CD4-positive, alpha-beta T cell treated with Interleukin-21 for 1 hour (primary cell): Measurements from ENCODE around the gene IFIT1B.
A peak's percentile ranks its signal among the peaks of the same experiment; 100 is the strongest.

Experiments used
- DNase-seq: peaks from one replicate; pipeline ENCODE4 v3.0.0-alpha.2; 2020

The IFIT1B gene

DNA sequence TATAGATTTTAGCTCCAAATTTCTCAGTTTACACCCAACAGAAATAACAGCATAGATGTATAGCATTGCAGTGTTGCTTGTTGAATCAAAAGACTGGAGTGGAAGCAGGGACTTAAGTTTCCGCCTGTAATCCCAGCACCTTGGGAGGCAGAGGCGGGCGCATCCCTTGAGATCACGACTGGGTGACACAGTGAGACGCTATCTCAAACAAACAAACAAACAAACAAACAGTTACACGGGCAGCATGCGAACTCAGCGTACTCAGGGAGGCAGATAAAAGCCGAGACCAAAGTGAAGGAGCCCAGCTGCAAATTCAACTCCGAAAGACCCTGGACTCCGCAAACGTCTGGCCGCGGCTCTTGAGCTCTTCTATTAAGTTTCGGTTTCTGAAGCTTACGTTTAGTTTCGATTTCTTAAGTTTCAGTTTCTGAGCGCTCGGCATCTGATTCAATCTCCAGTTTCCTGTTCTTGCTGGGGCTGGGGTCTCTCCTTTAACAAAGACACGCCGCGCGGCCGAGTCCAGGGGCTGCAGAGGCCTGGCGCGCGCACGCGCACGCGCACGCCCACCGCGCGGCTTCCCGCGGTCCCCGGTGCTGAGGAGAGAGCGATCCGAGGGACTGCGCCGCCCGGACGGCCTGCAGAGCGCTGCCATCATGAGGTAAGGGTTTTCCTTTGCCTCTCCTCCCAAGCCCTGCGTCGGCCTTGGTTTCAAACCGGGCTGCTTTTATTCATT, 36.5 kb downstream of the IFIT1B start, which contains the start of gene IFIT5:
IFIT5 (plus strand) TSS at position 423 of the 733 bp plus-strand sequence; CDS start at position 654, 231 bp downstream.
- DNase-seq: peak; percentile 78

DNA sequence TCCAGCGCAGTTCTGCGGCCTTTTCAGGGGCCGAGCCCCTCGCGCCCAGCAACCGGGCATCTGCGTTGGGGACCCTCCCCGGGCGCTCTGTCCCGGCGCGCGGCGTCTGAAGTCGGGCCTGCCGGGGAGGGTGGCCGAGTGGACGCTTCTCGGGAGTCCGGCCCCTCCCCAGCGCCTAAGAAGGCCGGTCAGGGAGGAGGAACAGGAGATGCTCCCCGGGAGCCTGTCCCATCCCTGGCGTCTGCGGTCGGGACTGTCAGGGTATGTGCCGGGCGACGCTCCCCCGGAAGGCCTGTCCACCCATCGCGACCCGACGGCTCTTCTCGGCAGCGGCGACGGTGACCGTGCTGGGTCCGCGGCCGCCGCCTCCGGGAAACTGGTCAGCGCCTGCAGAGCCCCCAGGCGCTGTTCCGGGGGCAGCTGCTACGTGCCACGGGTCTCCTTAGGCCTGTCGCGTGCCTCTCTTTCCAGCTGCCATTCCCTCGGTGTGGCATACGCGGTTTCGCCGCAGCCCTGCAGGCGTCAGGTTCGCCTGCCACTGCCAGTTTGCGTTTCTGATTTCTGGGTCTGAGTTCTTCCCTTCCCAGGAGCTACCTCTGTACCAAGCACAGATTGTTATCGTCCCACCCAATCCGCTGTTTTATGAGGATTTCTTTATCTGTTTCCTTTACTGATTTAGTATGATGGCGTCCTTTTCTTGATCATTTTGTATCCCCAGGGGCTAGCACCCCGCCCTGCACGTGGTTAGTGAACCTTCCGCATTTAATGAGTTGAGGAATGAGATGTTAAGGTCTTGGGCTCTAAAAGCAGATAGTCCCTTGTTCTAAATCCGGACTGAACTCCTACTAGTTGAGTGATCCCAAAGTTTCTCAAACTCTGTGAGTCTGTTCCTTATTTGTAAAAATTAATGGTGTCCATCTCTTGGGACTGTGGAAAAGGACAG, 37.3 kb downstream of the IFIT1B start:
- peak; percentile 53 for DNase-seq

DNA sequence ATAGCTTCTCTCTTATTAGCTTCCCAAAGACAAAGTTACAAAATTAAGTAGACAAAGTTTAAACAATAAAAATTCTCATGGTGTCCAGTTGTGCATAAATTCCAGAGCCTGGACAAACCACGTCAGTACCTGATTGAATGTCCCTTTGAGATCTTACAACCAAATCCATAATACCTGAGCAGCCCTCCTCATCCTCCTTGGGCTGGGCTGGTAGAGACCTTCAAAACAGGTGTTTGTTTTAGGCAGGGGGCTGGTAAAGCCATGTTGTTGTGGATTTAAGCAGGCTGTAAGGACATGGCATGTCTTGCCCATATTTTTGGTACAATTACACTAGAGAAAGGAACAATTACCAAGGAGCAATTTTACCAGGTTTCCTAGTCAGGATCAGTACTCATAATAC, 38.6 kb downstream of the IFIT1B start:
- no peak for DNase-seq

DNA sequence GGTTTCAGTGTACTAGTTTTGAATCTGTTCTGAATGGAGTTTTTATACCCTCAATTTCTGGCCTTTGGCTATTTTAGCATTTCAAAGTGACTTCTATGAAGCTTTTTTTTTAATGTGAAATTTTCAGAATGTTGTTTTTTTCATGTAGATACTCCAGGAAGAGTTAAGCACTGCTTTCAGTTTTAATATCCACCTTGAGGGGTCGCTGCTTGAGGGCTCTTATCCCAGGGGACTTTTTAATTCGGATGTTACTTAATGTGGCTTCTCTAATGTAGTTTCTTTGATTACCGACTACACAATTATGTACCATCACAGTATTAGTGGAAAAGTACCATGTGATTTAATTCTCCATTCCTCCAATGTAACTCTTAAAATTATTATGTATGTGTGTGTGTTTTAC, 41.7 kb downstream of the IFIT1B start:
- peak; percentile 51 for DNase-seq

DNA sequence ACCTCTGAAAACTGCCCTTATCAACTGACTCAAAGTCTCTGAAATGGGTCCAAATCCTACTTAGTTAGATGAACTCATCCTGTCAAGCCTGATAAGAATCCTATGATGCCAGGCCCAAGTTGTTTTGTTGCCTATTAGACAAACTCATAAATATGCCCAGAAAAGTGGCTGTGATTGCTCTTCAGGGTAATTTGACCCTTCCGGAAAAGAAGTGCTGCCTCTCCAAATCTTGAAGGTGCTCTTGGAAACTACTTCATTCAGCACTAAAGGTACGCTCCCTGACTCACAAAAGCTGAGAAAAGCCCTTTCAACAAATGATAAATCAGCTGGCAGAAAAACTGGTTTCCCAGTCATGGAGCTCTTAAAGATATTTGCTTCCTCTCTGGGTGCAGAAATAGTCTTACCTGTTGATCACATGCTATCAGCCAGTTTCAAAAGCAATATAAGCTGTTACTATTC, 43.2 kb downstream of the IFIT1B start:
- DNase-seq: no peak

DNA sequence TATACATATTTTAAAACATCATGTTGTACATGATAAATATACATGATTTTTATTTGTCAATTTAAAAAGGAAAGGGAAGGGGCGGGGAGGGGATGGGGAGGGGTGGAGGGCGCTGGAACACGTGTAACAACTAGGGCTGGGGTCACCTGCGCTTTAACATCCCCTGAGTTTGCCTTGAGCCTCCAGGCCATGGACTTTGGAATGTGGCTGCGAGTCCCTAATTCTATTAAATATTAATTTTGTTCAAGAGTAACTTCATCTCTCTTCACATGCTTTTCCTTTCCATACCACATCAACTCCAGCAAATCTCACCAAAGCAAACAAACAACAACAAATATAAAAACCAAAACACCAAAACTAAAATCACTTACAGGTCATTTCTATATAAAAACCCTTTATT, 47.1 kb downstream of the IFIT1B start:
- DNase-seq: no peak

DNA sequence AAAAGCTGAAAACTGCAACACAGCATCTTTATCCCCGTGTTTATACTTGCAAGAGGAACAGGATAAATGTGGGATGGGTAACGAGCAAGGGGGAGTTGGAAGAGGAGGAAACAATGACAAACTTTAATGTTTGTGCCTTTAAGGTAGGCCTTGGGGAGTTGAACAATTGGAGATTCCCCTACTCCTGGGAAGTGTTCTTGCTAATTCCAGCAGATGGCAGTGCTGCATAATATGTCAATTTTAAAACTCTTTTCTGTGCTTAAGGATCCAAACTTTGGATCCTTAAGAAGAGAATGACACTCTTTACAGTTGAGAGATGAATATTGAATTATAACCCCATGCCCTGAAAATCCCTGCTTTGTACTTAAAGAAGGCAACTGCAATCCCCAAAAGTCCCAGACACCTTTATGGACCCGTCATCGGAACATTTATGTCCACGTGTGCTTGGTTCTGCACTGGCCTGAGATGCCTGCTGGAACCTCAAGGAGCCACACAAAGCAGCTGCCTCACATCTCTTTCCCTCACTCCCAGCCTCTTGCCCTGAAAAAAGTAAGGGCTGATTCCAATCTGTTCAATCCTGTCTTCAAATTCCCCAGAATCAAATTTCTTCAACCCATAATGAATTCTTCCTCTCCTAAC, 48.5 kb downstream of the IFIT1B start:
- DNase-seq: peak; percentile 38

DNA sequence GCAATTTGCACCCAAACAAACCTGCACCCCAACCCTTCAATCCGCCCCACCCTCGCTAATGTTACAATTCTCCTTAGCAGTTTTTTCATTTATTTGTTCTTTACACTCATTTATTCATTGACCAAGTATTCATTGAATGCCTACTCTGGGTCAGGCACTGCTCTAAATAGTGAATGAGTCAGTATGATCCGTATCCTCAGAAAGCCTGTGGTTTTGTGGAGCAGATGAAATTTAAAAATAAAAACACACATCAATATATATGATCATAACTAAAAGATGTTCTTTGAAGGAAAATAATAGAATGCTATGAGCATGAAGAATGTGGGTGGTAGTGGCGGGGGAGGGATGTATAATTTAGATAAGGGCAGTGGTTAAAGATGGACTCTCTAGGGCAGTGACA, 49.8 kb downstream of the IFIT1B start:
- no peak for DNase-seq

DNA sequence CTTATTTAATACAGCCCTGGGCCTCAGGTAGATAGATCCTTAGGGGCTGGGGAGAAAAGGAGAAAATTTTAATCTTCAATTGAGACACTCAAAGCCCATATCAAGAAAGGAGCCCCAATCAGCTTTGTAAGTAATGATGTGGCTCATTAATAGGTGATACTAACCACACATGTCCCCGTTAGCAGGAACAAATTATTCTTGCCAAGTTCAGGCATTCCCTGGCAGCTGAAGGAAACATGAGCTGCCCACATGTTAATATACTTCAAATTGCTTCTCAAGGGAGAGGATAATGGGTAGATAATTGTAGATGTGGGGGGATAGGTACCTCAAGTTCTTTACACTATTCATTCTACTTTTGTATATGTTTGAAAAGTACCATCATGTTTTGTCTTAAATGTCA, 51.0 kb downstream of the IFIT1B start:
- DNase-seq: no peak

DNA sequence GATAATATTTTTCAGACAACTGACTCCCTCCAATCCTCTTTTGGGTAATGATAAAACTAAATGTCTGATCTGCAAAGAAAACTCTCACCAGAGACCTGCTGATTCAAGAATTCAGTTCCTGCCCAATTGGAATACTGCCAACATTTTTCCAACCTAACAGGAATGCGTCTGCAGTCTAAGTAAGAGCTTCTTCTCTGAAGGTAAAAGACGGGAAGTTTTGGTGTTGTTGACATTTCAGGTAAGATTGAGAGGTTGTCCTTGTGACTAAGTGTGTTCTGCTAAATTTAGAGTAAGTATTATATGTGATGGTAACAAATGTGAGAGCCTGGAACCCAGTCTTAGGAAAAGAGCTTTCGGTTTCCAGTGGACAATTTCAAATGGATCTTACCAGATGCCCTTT, 54.1 kb downstream of the IFIT1B start:
- DNase-seq: no peak
